PC-9 (cell line): ENCODE results near the gene RTP5. TPM values are rescaled to one million over a fixed set of nuclear protein-coding genes. Genes with fewer than 3 reads are reported as not detected.

Experiments used
- BruUV-seq: library from RNA; stranded (reverse); fragments of 400-500 nt; replicated peaks from 2 replicates; lab custom pipeline; 2021; lab: Mats Ljungman, UMichigan
- CTCF ChIA-PET: fragments of 300-600 bp; sonication (Branson Sonifier 250); formaldehyde crosslinking; loops from one replicate; lab custom pipeline; 2022; ENCODE audit warnings: antibody characterized with exemption; lab: Charles Lee
- POLR2A ChIA-PET: fragments of 300-600 bp; sonication (Branson Sonifier 250); formaldehyde crosslinking; loops from one replicate; lab custom pipeline; 2022; ENCODE audit warnings: antibody characterized with exemption; ENCODE audit not compliant: unreplicated experiment; lab: Charles Lee
- DNase-seq, 2 experiments: peaks; one replicate each; pipeline versions ENCODE4 v3.0.0 to v3.0.0-alpha.2; 2015 to 2022; ENCODE audit warnings: mixed read lengths in 1 of 2
- H2AFZ ChIP-seq: fragments of 200-600 bp; sonication (generic); 2 replicates; pipeline ENCODE4 v1.8.1; 2017; ENCODE audit warnings: antibody characterized with exemption
- H3F3A ChIP-seq: fragments of 200-600 bp; sonication (generic); 2 replicates; pipeline ENCODE4 v1.8.1; 2017; ENCODE audit warnings: antibody characterized with exemption, mild to moderate bottlenecking, low read depth; ENCODE audit not compliant: insufficient read depth
- H3K27ac ChIP-seq: fragments of 200-600 bp; sonication (generic); 2 replicates; pipeline ENCODE4 v1.6.1; 2016; ENCODE audit warnings: mixed run types
- H3K27me3 ChIP-seq: fragments of 200-600 bp; sonication (generic); 2 replicates; pipeline ENCODE4 v1.6.1; 2016; ENCODE audit warnings: low read depth, mixed run types; ENCODE audit not compliant: insufficient read depth
- H3K36me3 ChIP-seq: fragments of 200-600 bp; sonication (generic); 2 replicates; pipeline ENCODE4 v1.6.1; 2016; ENCODE audit warnings: low read depth, mixed run types
- H3K4me1 ChIP-seq: fragments of 200-600 bp; sonication (generic); replicated peaks from 2 replicates; pipeline ENCODE4 v1.6.1; 2016; ENCODE audit warnings: mixed run types; ENCODE audit not compliant: insufficient read depth
- H3K4me2 ChIP-seq: fragments of 200-600 bp; sonication (generic); 2 replicates; pipeline ENCODE4 v1.6.1; 2017; ENCODE audit warnings: mixed run types
- H3K4me3 ChIP-seq: fragments of 200-600 bp; sonication (generic); 2 replicates; pipeline ENCODE4 v1.6.1; 2016; ENCODE audit warnings: mixed run types
- H3K79me2 ChIP-seq: fragments of 200-600 bp; sonication (generic); 2 replicates; pipeline ENCODE4 v1.6.1; 2017; ENCODE audit warnings: low read depth, mixed run types
- H3K9me2 ChIP-seq: fragments of 200-600 bp; sonication (generic); 2 replicates; pipeline ENCODE4 v1.8.1; 2017; ENCODE audit warnings: mild to moderate bottlenecking; ENCODE audit not compliant: insufficient read depth
- H3K9me3 ChIP-seq: fragments of 200-600 bp; sonication (generic); 2 replicates; pipeline ENCODE4 v1.8.1; 2016; ENCODE audit warnings: low read depth; ENCODE audit not compliant: insufficient read depth
- H4K20me1 ChIP-seq: fragments of 200-600 bp; sonication (generic); 2 replicates; pipeline ENCODE4 v1.8.1; 2017; ENCODE audit not compliant: insufficient read depth
- EZH2 ChIP-seq: fragments of 200-600 bp; sonication (generic); IDR thresholded peaks from 2 replicates; pipeline ENCODE4 v1.8.0; 2017; ENCODE audit warnings: antibody characterized with exemption, low read depth
- intact Hi-C: fragments of 100-400 bp; cut with micrococcal nuclease; formaldehyde crosslinking; loops from one replicate; pipeline ENCODE4 v1.10.0; 2022; ENCODE audit not compliant: unreplicated experiment
- total RNA-seq: library from RNA; stranded (reverse); gene quantifications from 2 replicates; pipeline ENCODE4 v1.2.3, GENCODE V29; 2021
- TF ChIP-seq, protein P1 (sequence below): fragments of 200-600 bp; sonication (generic); conservative IDR thresholded peaks from 2 replicates; pipeline ENCODE4 v1.6.1; 2017; ENCODE audit warnings: mixed run types, antibody characterized with exemption, mild to moderate bottlenecking, moderate library complexity

The RTP5 gene
- total RNA-seq, 1 experiment from 2014 or later: not detected

DNA sequence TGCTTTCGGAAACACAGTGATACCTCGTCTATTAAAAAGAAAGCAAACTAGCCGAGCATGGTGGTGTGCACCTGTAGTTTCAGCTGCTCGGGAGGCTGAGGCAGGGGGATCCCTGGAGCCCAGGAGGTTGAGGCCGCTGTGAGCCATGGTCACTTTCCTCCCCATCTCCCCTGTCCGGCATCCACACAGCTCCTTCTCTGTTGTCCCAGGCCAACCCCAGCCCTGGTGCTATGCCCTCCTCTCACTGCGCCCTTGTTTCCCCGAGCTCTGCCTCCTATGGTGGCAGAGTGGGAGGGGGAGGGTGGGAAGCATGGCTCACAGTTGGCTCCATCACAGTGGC is 15.4 kb downstream of the RTP5 start:
- Histone ChIP-seq H3K9me2 (no peaks in the 10 kb centered on the region), H3K4me3 (no peak overlapping the region), H3K79me2 (no peaks in the 10 kb centered on the region), H3K27ac (no peak overlapping the region), H4K20me1 (no peaks in the 10 kb centered on the region), H3K9me3 (no peaks in the 10 kb centered on the region), H3K4me2 (no peak overlapping the region), H2AFZ (no peak overlapping the region), H3K4me1 (peaks cover 5% of the 10 kb centered on the region), H3K27me3 (peaks cover 3% of the 10 kb centered on the region; the same call in 1 of the 2 replicates), H3K36me3 (no peaks in the 10 kb centered on the region), H3F3A (peaks cover 12% of the 10 kb centered on the region; the same call in 1 of the 2 replicates)
- no peak for TF ChIP-seq EZH2
- intact Hi-C loops: loop anchor here (5.0 kb wide), 1 partner anchor 323 kb away; no protein-coding TSS in a partner anchor
- CTCF ChIA-PET: no interaction called here
- no peak for DNase-seq
- POLR2A ChIA-PET: no interaction called here
- BruUV-seq: TSS peak; percentile 42

DNA sequence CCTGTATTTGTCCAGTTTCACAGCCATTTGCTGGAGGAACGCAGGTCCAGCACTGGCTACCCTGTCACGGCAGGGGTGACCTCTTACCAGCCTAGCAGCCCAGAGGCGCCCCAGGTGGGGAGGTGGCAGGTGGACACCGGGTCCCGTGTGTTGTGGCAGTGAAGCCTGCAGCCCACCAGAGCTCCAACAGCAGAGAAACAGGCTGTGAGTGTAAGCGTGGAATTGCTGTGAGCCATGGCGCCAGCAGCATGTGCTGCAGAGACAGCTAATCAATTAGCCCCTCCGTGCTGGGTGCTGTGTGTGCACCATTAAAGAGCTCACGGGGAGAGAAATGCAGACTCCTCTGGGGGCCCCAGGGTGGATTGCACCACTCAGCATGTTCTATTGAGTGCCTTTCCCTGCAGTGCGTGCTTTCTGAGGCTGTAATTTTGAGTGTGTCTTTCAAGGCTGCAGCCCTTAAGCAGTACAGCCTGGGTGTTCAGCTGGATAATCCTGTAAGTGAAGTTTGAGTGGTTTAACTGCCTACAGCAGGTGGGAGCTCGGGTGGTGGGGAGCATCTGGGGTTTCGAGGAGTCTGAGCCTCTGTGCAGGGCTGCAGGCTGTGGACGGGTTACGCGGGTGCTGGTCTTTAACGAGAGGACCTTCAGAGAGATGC is 15.9 kb downstream of the RTP5 start:
- intact Hi-C loops: no loop called here
- peaks cover 3% of the 10 kb centered on the region; the same call in 1 of the 2 replicates for H3K27me3 ChIP-seq
- H3K4me2 ChIP-seq: no peak overlapping the region
- no peaks in the 10 kb centered on the region for H3K9me3 ChIP-seq
- H3K79me2 ChIP-seq: no peaks in the 10 kb centered on the region
- no peaks in the 10 kb centered on the region for H3K36me3 ChIP-seq
- H2AFZ ChIP-seq: no peak overlapping the region
- peaks cover 12% of the 10 kb centered on the region; the same call in 1 of the 2 replicates for H3F3A ChIP-seq
- H3K4me1 ChIP-seq: peaks cover 5% of the 10 kb centered on the region
- no TSS peak for BruUV-seq
- no peaks in the 10 kb centered on the region for H4K20me1 ChIP-seq
- CTCF ChIA-PET: interaction anchor here (0.7 kb wide), 1 partner anchor 749 kb away, joined by 3 read pairs; no protein-coding TSS in a partner anchor
- POLR2A ChIA-PET: no interaction called here
- H3K4me3 ChIP-seq: no peak overlapping the region
- H3K9me2 ChIP-seq: no peaks in the 10 kb centered on the region
- no peak overlapping the region for H3K27ac ChIP-seq
- DNase-seq: no peak
- TF ChIP-seq, protein P1, sequence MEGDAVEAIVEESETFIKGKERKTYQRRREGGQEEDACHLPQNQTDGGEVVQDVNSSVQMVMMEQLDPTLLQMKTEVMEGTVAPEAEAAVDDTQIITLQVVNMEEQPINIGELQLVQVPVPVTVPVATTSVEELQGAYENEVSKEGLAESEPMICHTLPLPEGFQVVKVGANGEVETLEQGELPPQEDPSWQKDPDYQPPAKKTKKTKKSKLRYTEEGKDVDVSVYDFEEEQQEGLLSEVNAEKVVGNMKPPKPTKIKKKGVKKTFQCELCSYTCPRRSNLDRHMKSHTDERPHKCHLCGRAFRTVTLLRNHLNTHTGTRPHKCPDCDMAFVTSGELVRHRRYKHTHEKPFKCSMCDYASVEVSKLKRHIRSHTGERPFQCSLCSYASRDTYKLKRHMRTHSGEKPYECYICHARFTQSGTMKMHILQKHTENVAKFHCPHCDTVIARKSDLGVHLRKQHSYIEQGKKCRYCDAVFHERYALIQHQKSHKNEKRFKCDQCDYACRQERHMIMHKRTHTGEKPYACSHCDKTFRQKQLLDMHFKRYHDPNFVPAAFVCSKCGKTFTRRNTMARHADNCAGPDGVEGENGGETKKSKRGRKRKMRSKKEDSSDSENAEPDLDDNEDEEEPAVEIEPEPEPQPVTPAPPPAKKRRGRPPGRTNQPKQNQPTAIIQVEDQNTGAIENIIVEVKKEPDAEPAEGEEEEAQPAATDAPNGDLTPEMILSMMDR: no peak
- no peak for TF ChIP-seq EZH2

DNA sequence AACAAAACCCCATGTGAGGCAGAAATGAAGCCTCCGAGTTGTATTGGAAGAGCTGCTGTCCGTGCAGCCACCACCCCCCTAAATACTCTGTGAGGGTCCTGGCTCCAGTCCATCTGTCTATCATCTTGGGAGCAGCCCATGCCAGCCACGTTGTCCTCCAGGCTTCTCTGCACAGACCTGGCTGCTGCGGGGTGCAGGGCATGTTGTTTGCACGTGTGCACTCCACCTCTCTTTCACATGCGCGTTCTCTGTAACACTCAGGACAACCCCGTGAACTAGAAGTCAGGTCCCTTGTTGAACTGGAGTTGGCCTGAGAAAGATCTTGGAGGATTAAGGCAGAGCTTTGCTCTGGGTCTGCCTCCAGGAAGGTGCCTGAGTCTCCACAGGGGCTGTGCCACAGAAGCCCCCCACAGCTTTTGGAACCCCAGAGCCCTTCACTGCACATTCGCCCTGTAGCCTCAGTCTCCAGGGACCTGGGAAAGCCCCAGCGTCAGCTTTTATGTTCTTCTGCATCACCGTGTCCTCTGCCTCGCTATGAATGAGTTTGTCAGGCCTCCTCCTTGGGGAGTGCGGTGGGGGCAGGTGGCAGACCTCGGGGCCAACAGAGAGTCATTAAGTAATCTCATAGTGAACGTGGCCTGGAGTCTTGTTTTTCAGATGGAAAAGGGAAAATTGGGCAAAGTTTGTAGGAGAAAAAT is 16.6 kb downstream of the RTP5 start:
- ChIA-PET CTCF (no interaction called here), POLR2A (no interaction called here)
- Histone ChIP-seq H3K4me2 (no peak overlapping the region), H3K27me3 (peaks cover 3% of the 10 kb centered on the region; the same call in 1 of the 2 replicates), H3K36me3 (no peaks in the 10 kb centered on the region), H4K20me1 (no peaks in the 10 kb centered on the region), H3K9me2 (no peaks in the 10 kb centered on the region), H3K79me2 (no peaks in the 10 kb centered on the region), H3K9me3 (no peaks in the 10 kb centered on the region), H3K27ac (no peak overlapping the region), H3K4me1 (peaks cover 7% of the 10 kb centered on the region), H3F3A (peaks cover 7% of the 10 kb centered on the region; the same call in 1 of the 2 replicates), H2AFZ (no peak overlapping the region), H3K4me3 (no peak overlapping the region)
- no TSS peak for BruUV-seq
- intact Hi-C loops: no loop called here
- no peak for DNase-seq
- TF ChIP-seq, protein P1: no peak
- no peak for TF ChIP-seq EZH2
